ENCODE measurements around the gene KIF17. TPM values are rescaled to one million over a fixed set of nuclear protein-coding genes. Genes with fewer than 3 reads are reported as not detected.
"Not testable (repeated sequence)": the region's sequence is repeated elsewhere in the genome, so short reads cannot be mapped to it uniquely, and the experiment has no call there.

The KIF17 gene
- total RNA-seq, 1 donor from 2014 or later, result 1.1 TPM

DNA sequence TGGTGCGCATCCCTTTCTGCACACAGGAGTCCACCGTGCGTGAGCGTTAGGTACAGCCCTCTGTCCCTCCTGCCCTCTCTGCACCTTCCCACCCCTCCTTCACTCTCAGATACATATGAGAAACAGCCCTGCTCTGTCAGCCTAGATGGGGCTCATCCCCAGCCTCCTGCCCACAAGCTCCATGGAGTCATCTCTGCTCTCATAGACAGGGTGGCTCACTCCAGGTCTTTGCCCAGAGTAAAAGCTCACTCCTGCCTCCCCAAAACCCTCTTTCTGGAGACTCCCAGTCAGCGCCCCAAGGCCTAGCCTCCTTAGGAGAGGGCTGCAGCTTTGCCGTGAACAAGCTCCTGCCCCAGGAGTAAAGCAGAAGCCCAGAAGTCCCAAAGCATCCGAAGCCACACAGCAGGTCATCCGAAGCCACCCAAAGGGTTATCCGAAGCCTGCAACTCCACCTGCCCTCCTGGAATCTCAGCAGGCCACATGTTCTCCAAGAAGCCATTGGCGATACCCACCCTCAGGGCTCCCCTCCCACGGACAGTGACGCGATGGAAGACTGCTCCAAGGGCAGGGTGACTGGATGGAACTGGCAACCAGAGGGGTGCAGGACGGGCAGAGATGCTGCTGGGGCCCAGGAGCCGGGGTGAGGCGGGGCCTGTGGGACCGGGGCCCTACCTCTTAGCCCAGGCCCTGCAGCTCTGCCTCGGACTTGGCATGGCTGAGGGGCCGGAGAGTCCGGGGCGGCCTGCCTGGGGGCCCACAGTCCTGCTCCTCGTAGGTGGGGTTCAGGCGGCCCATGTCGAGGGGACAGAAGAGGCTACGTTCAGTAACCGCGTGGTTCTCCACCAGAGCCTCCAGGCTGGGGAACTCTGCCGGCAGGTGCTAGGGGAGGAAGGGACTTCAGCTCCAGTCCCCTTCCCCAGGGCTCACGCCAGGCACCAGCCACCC is 3.6 kb upstream of the KIF17 start:
- no peaks in the 10 kb centered on the region for H3K36me3 Mint-ChIP-seq (ENCODE audit: insufficient read depth)
- peaks cover 2% of the 10 kb centered on the region for H3K4me1 Mint-ChIP-seq (ENCODE audit: low read depth)
- no peak overlapping the region for H3K4me3 Mint-ChIP-seq (ENCODE audit: low read depth)
- H3K27ac Mint-ChIP-seq, result no peak overlapping the region
- H3K9me3 Mint-ChIP-seq (ENCODE audit: low read depth), result no peaks in the 10 kb centered on the region
- no peak for DNase-seq (ENCODE audit: low spot score, unreplicated experiment)
- H3K27me3 Mint-ChIP-seq, result peaks cover 48% of the 10 kb centered on the region
- TF ChIP-seq, protein P1, sequence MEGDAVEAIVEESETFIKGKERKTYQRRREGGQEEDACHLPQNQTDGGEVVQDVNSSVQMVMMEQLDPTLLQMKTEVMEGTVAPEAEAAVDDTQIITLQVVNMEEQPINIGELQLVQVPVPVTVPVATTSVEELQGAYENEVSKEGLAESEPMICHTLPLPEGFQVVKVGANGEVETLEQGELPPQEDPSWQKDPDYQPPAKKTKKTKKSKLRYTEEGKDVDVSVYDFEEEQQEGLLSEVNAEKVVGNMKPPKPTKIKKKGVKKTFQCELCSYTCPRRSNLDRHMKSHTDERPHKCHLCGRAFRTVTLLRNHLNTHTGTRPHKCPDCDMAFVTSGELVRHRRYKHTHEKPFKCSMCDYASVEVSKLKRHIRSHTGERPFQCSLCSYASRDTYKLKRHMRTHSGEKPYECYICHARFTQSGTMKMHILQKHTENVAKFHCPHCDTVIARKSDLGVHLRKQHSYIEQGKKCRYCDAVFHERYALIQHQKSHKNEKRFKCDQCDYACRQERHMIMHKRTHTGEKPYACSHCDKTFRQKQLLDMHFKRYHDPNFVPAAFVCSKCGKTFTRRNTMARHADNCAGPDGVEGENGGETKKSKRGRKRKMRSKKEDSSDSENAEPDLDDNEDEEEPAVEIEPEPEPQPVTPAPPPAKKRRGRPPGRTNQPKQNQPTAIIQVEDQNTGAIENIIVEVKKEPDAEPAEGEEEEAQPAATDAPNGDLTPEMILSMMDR (IDR thresholded peaks at IDR 0.05; ENCODE audit: unreplicated experiment), result no peak

DNA sequence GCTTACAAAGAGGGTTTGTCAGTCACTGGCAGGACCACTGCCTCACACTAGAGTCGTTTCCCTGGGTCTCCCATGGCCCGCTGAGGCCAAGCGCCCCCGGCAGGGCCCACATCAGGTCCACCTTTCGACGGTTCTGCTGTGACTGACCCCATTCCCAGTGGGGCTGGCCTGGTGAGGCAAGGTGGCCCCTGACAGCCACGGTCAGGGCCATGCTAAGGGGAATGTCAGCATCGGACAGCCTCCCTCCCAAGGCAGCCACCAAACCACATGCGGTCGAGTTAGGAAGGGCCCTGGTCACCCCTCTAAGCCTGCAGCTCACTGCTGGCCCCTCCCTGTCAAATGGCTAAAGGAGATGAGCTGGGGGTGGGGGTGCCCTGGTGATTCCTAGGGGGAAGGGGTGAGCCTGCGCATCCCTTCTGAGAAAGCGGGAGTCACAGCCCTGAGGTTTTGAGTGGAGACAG is 2.9 kb upstream of the KIF17 start:
- Mint-ChIP-seq H3K27ac (no peak overlapping the region), H3K4me3 (ENCODE audit: low read depth) (no peak overlapping the region), H3K9me3 (ENCODE audit: low read depth) (no peaks in the 10 kb centered on the region), H3K4me1 (ENCODE audit: low read depth) (peaks cover 2% of the 10 kb centered on the region), H3K36me3 (ENCODE audit: insufficient read depth) (no peaks in the 10 kb centered on the region), H3K27me3 (peaks cover 51% of the 10 kb centered on the region)
- TF ChIP-seq, protein P1 (IDR thresholded peaks at IDR 0.05; ENCODE audit: unreplicated experiment), result no peak
- DNase-seq (ENCODE audit: low spot score, unreplicated experiment), result no peak

DNA sequence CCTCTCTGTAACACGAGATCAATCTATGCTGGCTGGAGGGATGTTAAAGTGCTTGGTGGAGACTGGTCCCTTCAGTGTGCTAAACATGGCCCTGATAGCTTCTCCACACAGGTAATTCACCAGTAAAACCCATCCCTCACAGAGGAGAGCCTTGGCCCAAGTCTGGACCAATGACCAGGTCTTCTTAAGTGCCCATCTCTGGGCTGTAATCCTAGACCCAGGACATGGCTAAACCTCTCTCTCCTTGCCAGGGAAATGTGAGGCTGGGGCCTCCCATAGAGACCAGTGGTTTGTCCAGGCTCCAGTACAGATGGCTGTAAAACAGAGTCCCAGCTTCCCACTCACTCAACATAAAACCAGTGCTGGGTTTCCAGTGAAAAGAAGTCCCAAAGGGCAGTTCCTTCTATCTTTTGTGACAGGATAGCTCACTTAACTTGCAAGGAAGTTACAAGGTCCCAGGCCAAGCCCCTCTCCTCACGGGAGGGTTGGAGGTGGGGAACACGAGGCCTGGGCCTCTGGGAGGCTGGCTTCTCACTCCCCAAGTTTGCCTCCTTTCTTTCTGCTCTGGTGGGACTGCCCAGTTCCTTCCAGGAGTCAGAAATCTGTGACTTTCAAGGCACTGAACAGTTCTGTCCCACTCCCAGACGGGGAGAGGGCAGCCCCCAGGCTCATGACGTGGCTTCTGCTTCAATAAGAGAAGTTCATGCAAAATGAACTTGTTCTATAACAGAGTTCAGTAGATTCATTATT is 2.2 kb upstream of the KIF17 start:
- no peak overlapping the region for H3K4me3 Mint-ChIP-seq (ENCODE audit: low read depth)
- H3K27ac Mint-ChIP-seq, result no peak overlapping the region
- H3K27me3 Mint-ChIP-seq, result peaks cover 46% of the 10 kb centered on the region
- H3K9me3 Mint-ChIP-seq (ENCODE audit: low read depth), result no peaks in the 10 kb centered on the region
- no peaks in the 10 kb centered on the region for H3K36me3 Mint-ChIP-seq (ENCODE audit: insufficient read depth)
- DNase-seq (ENCODE audit: low spot score, unreplicated experiment), result no peak
- TF ChIP-seq, protein P1 (IDR thresholded peaks at IDR 0.05; ENCODE audit: unreplicated experiment), result no peak
- peaks cover 2% of the 10 kb centered on the region for H3K4me1 Mint-ChIP-seq (ENCODE audit: low read depth)

DNA sequence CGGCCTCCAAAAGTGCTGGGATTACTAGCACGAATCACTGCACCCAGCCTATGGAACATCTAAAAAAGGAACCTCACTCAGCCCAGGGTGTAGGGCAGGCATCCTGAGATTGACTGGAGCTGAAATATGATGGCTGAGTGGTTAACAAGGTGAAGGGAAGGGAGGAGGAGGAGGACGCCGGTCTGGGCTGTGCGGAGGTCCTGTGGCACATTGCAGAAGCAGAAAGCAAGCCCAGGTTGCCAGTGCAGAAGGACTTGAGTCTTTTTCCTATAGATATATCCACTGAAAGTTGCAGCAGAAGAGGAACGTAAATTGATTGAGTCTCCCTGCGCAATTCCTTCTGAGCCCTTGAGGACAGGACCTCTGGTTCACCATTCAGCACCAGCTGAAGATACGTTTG is 1.5 kb upstream of the KIF17 start:
- peaks cover 44% of the 10 kb centered on the region for H3K27me3 Mint-ChIP-seq
- DNase-seq (ENCODE audit: low spot score, unreplicated experiment), result no peak
- H3K4me1 Mint-ChIP-seq (ENCODE audit: low read depth), result peaks cover 2% of the 10 kb centered on the region
- H3K27ac Mint-ChIP-seq, result no peak overlapping the region
- H3K9me3 Mint-ChIP-seq (ENCODE audit: low read depth), result no peaks in the 10 kb centered on the region
- no peaks in the 10 kb centered on the region for H3K36me3 Mint-ChIP-seq (ENCODE audit: insufficient read depth)
- TF ChIP-seq, protein P1 (IDR thresholded peaks at IDR 0.05; ENCODE audit: unreplicated experiment), result no peak
- no peak overlapping the region for H3K4me3 Mint-ChIP-seq (ENCODE audit: low read depth)

DNA sequence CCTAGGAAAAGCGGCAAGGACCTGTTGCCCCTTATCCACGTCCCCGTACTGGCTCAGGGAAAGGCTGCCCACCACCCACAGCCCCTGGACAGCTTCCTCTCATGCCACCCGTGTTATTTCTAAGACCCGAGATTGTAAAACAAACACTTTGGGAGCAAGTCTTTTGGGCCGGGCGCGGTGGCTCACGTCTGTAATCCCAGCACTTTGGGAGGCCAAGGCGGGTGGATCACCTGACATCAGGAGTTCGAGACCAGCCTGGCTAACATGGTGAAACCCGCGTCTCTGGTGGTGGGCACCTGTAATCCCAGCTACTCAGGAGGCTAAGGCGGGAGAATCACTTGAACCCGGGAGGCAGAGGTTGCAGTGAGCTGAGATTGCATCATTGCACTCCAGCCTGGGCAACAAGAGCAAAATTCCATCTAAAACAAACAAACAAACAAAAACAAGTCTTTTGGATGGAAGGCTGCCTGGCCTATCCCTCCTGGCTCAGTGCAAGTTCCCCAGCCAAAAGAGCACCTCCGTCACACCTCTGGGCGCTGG is 606 bp upstream of the KIF17 start:
- H3K4me1 Mint-ChIP-seq (ENCODE audit: low read depth); DNase-seq (ENCODE audit: low spot score, unreplicated experiment); H3K36me3 Mint-ChIP-seq (ENCODE audit: insufficient read depth); H3K9me3 Mint-ChIP-seq (ENCODE audit: low read depth): not testable (repeated sequence)
- H3K4me3 Mint-ChIP-seq (ENCODE audit: low read depth), result peak overlapping the region; percentile 73
- peak overlapping the region; percentile 69 for H3K27ac Mint-ChIP-seq
- H3K27me3 Mint-ChIP-seq, result peaks cover 44% of the 10 kb centered on the region
